H1 (cell line): Measurements from ENCODE around the gene UGT1A8. TPM values are rescaled to one million over a fixed set of nuclear protein-coding genes. Genes with fewer than 3 reads are reported as not detected.

ENCODE experiments used
- CTCF ChIA-PET: fragments of 300-600 bp; sonication (Branson Sonifier 250); formaldehyde crosslinking; loops from one replicate; lab custom pipeline; 2021; ENCODE audit not compliant: partially characterized antibody; lab: Charles Lee
- POLR2A ChIA-PET: fragments of 300-600 bp; sonication (Branson Sonifier 250); formaldehyde crosslinking; loops from one replicate; lab custom pipeline; 2021; ENCODE audit warnings: inconsistent platforms; ENCODE audit not compliant: partially characterized antibody; lab: Charles Lee
- DNase-seq, 2 experiments: peaks; one replicate each; pipeline versions ENCODE4 v3.0.0 to v3.0.0-alpha.2; 2010 to 2022; ENCODE audit warnings: low spot score in 2 of 2, low read depth in 1 of 2, mixed read lengths in 1 of 2
- FAIRE-seq: peaks from 2 replicates; lab custom pipeline; 2011; peaks lifted over from hg19 to GRCh38; lab: Jason Lieb, UNC
- H2AFZ ChIP-seq: 2 replicates; pipeline ENCODE4 v1.8.1; 2012; ENCODE audit warnings: low read length, inconsistent platforms
- H2AK5ac ChIP-seq: 2 replicates; pipeline ENCODE4 v1.6.1; 2013; ENCODE audit warnings: low read depth, low read length
- H2BK120ac ChIP-seq: replicated peaks from 2 replicates; pipeline ENCODE3; 2013; ENCODE audit warnings: low read depth, low read length, inconsistent platforms
- H2BK12ac ChIP-seq: 2 replicates; pipeline ENCODE4 v1.6.1; 2013; ENCODE audit warnings: low read depth, low read length
- H2BK15ac ChIP-seq: 2 replicates; pipeline ENCODE4 v1.6.1; 2013; ENCODE audit warnings: low read length
- H2BK20ac ChIP-seq: 2 replicates; pipeline ENCODE4 v1.6.1; 2013; ENCODE audit warnings: low read length
- H2BK5ac ChIP-seq: 2 replicates; pipeline ENCODE4 v1.6.1; 2013; ENCODE audit warnings: low read depth, low read length
- H3K14ac ChIP-seq: 2 replicates; pipeline ENCODE4 v1.6.1; 2013; ENCODE audit warnings: inconsistent platforms; ENCODE audit not compliant: insufficient read length
- H3K18ac ChIP-seq: 2 replicates; pipeline ENCODE4 v1.6.1; 2013; ENCODE audit warnings: low read length; ENCODE audit errors: extremely low read depth
- H3K23ac ChIP-seq: 2 replicates; pipeline ENCODE4 v1.6.1; 2013; ENCODE audit warnings: inconsistent platforms; ENCODE audit not compliant: insufficient read length
- H3K23me2 ChIP-seq: 2 replicates; pipeline ENCODE4 v1.6.1; 2013; ENCODE audit warnings: low read depth, low read length
- H3K27ac ChIP-seq: 2 replicates; pipeline ENCODE4 v1.6.1; 2011; ENCODE audit warnings: low read depth, low read length, inconsistent platforms
- H3K27me3 ChIP-seq, 4 experiments: replicated peaks in 1 of 4; 1 replicate in 1 of 4; 2 replicates in 3 of 4; pipeline versions ENCODE4 v1.6.1 to v1.8.1; 2011 to 2013; ENCODE audit warnings: low read length in 3 of 4, mild to moderate bottlenecking in 3 of 4, inconsistent platforms in 2 of 4, mixed read lengths in 2 of 4, moderate library complexity in 1 of 4; ENCODE audit not compliant: control insufficient read depth in 3 of 4, insufficient read depth in 3 of 4; ENCODE audit errors: extremely low read depth in 1 of 4
- H3K36me3 ChIP-seq, 4 experiments: 2 replicates each; pipeline versions ENCODE4 v1.6.1 to v1.8.1; 2011 to 2013; ENCODE audit warnings: mild to moderate bottlenecking in 4 of 4, low read length in 3 of 4, moderate library complexity in 2 of 4, control low read depth in 1 of 4, inconsistent platforms in 1 of 4; ENCODE audit not compliant: insufficient read depth in 4 of 4, control insufficient read depth in 2 of 4
- H3K4ac ChIP-seq: replicated peaks from 2 replicates; pipeline ENCODE3; 2013; ENCODE audit warnings: low read length, low read depth, mixed read lengths, inconsistent platforms; ENCODE audit not compliant: insufficient read length
- H3K4me1 ChIP-seq, 4 experiments: replicated peaks in 1 of 4; 1 replicate in 1 of 4; 2 replicates in 3 of 4; pipeline versions ENCODE4 v1.6.1 to v1.8.1; 2011 to 2013; ENCODE audit warnings: low read length in 3 of 4, inconsistent platforms in 2 of 4, mixed read lengths in 1 of 4; ENCODE audit not compliant: insufficient read depth in 4 of 4, control insufficient read depth in 3 of 4
- H3K4me2 ChIP-seq, 2 experiments: 2 replicates each; pipeline versions ENCODE4 v1.6.1 to v1.8.1; 2011 to 2013; ENCODE audit warnings: low read depth in 2 of 2, low read length in 2 of 2, control low read depth in 1 of 2, inconsistent platforms in 1 of 2, mild to moderate bottlenecking in 1 of 2; ENCODE audit not compliant: insufficient read depth in 1 of 2
- H3K4me3 ChIP-seq, 4 experiments: fragments of 200-600, 300-600 bp in 1 of 4; sonication (generic), shearing (Covaris generic), sonication (Bioruptor Twin) in 1 of 4; 2 replicates each; pipeline versions ENCODE4 v1.5.1 to v1.8.1; 2011 to 2016; ENCODE audit warnings: low read length in 4 of 4, low read depth in 3 of 4, control low read depth in 2 of 4, inconsistent platforms in 2 of 4, mild to moderate bottlenecking in 2 of 4, mixed read lengths in 1 of 4, moderate library complexity in 1 of 4; ENCODE audit not compliant: insufficient read depth in 2 of 4; ENCODE audit errors: extremely low read depth in 1 of 4
- H3K56ac ChIP-seq: replicated peaks from 2 replicates; pipeline ENCODE3; 2013; ENCODE audit warnings: low read depth, mild to moderate bottlenecking, mixed read lengths, low read length, inconsistent platforms; ENCODE audit not compliant: insufficient read length
- H3K79me1 ChIP-seq: 2 replicates; pipeline ENCODE4 v1.6.1; 2013; ENCODE audit warnings: low read depth, low read length, control low read depth
- H3K79me2 ChIP-seq, 2 experiments: 2 replicates each; pipeline versions ENCODE4 v1.6.1 to v1.8.1; 2012 to 2013; ENCODE audit warnings: low read length in 2 of 2, mild to moderate bottlenecking in 2 of 2, inconsistent platforms in 1 of 2; ENCODE audit not compliant: insufficient read depth in 2 of 2, control insufficient read depth in 1 of 2
- H3K9ac ChIP-seq, 4 experiments: replicated peaks in 1 of 4; 1 replicate in 1 of 4; 2 replicates in 3 of 4; pipeline versions ENCODE4 v1.6.1 to v1.8.1; 2011 to 2013; ENCODE audit warnings: low read depth in 3 of 4, low read length in 3 of 4, control low read depth in 2 of 4, mild to moderate bottlenecking in 2 of 4, moderate library complexity in 2 of 4, inconsistent platforms in 1 of 4; ENCODE audit errors: extremely low read depth in 1 of 4
- H3K9me3 ChIP-seq, 2 experiments: 2 replicates each; pipeline versions ENCODE4 v1.6.1 to v1.8.1; 2012 to 2013; ENCODE audit warnings: mild to moderate bottlenecking in 2 of 2, moderate library complexity in 2 of 2, control low read depth in 1 of 2, inconsistent platforms in 1 of 2, low read depth in 1 of 2, low read length in 1 of 2, mixed read lengths in 1 of 2; ENCODE audit not compliant: insufficient read depth in 2 of 2
- H4K20me1 ChIP-seq, 2 experiments: replicated peaks in 1 of 2; 2 replicates each; pipeline versions ENCODE3 to v1.8.1; 2011 to 2013; ENCODE audit warnings: inconsistent platforms in 2 of 2, low read length in 2 of 2, mild to moderate bottlenecking in 1 of 2; ENCODE audit not compliant: insufficient read depth in 2 of 2, control insufficient read depth in 1 of 2
- H4K5ac ChIP-seq: 2 replicates; pipeline ENCODE4 v1.6.1; 2013; ENCODE audit warnings: low read length, low read depth, mixed read lengths, inconsistent platforms; ENCODE audit not compliant: insufficient read length
- H4K8ac ChIP-seq: 2 replicates; pipeline ENCODE4 v1.8.0; 2013; ENCODE audit warnings: mild to moderate bottlenecking, moderate library complexity, low read length, inconsistent platforms; ENCODE audit not compliant: insufficient read depth; ENCODE audit errors: extremely low read depth
- H4K91ac ChIP-seq: replicated peaks from 2 replicates; pipeline ENCODE3; 2013; ENCODE audit warnings: low read length, mixed read lengths, inconsistent platforms; ENCODE audit not compliant: insufficient read length
- BACH1 ChIP-seq: IDR thresholded peaks from 2 replicates; pipeline ENCODE4 v1.6.1; 2012; ENCODE audit warnings: low read length, improper control_type of control experiment
- CBX8 ChIP-seq: fragments of 300-800, 300-1000 bp; sonication (generic); IDR thresholded peaks from 2 replicates; pipeline ENCODE4 v1.7.1; 2016; ENCODE audit warnings: low read depth, low read length, borderline replicate concordance
- HDAC6 ChIP-seq: IDR thresholded peaks from one replicate; pipeline ENCODE4 v1.7.1; 2012; ENCODE audit warnings: low read depth, mild to moderate bottlenecking, inconsistent platforms, low read length, moderate library complexity
- KDM4A ChIP-seq: IDR thresholded peaks from one replicate; pipeline ENCODE4 v1.7.1; 2012; ENCODE audit warnings: low read depth, mild to moderate bottlenecking, moderate library complexity, low read length, inconsistent platforms; ENCODE audit not compliant: severe bottlenecking
- SAP30 ChIP-seq: fragments of 300-600 bp; sonication (generic); IDR thresholded peaks from 2 replicates; pipeline ENCODE4 v1.7.1; 2012; ENCODE audit warnings: low read length, moderate library complexity, mild to moderate bottlenecking, inconsistent platforms; ENCODE audit not compliant: insufficient read depth, insufficient replicate concordance
- WGBS, 2 experiments: shearing (Covaris generic) in 1 of 2; methylation state at CpG; one replicate each; pipeline versions ENCODE4 v1.1.6 to v1.1.7; 2013 to 2015; ENCODE audit warnings: low lambda C conversion rate in 2 of 2, mixed read lengths in 2 of 2, inconsistent platforms in 1 of 2, low coverage in 1 of 2, missing lambda C conversion rate in 1 of 2; ENCODE audit not compliant: insufficient replicate concordance in 2 of 2, insufficient coverage in 1 of 2, insufficient read length in 1 of 2; ENCODE audit errors: extremely low coverage in 1 of 2, missing lambda C conversion rate in 1 of 2; 5-methylcytosine and 5-hydroxymethylcytosine counted together
- polyA plus RNA-seq, 7 experiments: library from polyadenylated mRNA; depleted of rRNA in 3 of 7; stranded (reverse) in 5 of 7; unstranded in 2 of 7; fragments of >200 nt in 5 of 7; fragments of 200-250 nt in 2 of 7; gene quantifications; 1 replicate in 5 of 7; 2 replicates in 1 of 7; 4 replicates in 1 of 7; pipeline versions ENCODE4 v1.2.1 to v1.2.3, GENCODE V29; 2011 to 2013; ENCODE audit warnings: missing spikeins in 2 of 7, mixed read lengths in 2 of 7
- total RNA-seq: library from RNA; stranded (reverse); fragmentation: NEBNext Ultra II Directional; extraction: Animal tissue kit (Norgen Biotek cat#: 25700); gene quantifications from 2 replicates; pipeline ENCODE4 v1.2.1, GENCODE V29; 2021

UGT1A8 gene
- total and polyA plus RNA-seq, 2 of the 8 experiments (the other 6 are each of a cell fraction or from before 2014, with no cell fraction given) = not detected

DNA sequence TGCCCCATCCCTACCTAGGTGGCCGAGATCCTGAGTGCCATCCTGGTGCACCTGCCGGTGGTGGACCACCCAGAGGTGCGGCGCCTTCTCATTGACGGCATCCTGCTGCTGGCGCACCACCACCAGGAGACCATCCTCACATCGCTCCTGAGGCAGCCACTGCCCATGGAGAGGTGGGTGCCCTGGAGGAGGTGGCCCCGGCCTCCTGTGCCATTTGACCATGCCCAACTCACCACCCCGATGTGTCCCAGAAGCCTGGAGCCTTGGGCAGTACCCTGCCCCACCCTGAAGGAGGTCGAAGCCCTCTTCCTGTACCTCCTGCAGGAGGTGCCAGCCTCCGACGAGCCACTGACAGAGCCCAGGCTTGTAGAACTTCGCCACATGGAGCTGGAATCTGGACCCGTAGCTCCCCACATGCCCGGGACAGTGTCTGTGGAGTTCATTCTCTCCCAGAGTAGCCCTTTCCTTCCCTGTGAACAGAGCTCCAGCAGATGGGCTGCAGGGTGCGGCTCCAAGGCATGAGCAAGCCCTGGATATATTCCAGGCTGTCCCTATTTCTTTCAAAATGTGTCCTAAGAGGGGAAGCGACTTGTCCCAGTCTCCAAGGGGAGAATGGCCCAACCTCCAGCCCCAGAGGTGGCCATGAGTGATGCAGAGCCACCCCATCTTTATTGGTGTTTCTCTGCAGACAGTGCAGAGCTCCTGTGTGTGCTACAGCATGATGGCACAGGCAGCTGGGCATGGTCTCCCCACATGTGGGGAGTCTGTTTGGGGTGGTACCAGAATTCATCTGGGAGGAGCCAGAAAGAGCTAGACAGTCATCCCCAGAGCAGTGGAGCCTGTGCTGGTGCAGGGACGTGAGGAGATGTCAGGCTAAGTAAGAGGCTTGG lies 202.7 kb downstream of the UGT1A8 start:
- H4K20me1 ChIP-seq = no peaks in the 10 kb centered on the region
- no peak overlapping the region for H2BK20ac ChIP-seq
- H3K79me2 ChIP-seq = no peaks in the 10 kb centered on the region
- H3K56ac ChIP-seq = no peak overlapping the region
- CTCF ChIA-PET = interaction anchor here (1.0 to 1.2 kb wide), 2 partner anchors 109 to 394 kb away, joined by 3 to 4 read pairs; no protein-coding TSS in a partner anchor
- H3K27ac ChIP-seq = no peak overlapping the region
- no peaks in the 10 kb centered on the region for H3K36me3 ChIP-seq
- H3K9ac ChIP-seq = no peak overlapping the region
- no peaks in the 10 kb centered on the region for H3K27me3 ChIP-seq
- no peak overlapping the region for H4K91ac ChIP-seq
- POLR2A ChIA-PET = no interaction called here
- no peak overlapping the region for H3K23ac ChIP-seq
- no peak overlapping the region for H3K4me2 ChIP-seq
- no peaks in the 10 kb centered on the region for H3K9me3 ChIP-seq
- no peak overlapping the region for H4K8ac ChIP-seq
- WGBS, 2 experiments = 93% methylated on average over 18 of the region's 18 CpGs; no CpG with 5 or more reads in 1 of the 2 experiments
- no peak for FAIRE-seq
- no peak overlapping the region for H2AFZ ChIP-seq
- H3K4ac ChIP-seq = no peak overlapping the region
- no peak for DNase-seq
- H3K4me3 ChIP-seq = no peak overlapping the region
- no peaks in the 10 kb centered on the region for H3K79me1 ChIP-seq
- TF ChIP-seq CBX8 (no peak), KDM4A (no peak), BACH1 (no peak), SAP30 (no peak), HDAC6 (no peak)
- TF ChIP-seq, all 59 proteins: peak for 0
- no peak overlapping the region for H2BK15ac ChIP-seq
- H3K18ac ChIP-seq = no peak overlapping the region
- no peak overlapping the region for H2BK12ac ChIP-seq
- H3K4me1 ChIP-seq = no peaks in the 10 kb centered on the region
- no peak overlapping the region for H3K14ac ChIP-seq
- no peak overlapping the region for H4K5ac ChIP-seq
- no peaks in the 10 kb centered on the region for H3K23me2 ChIP-seq
- no peak overlapping the region for H2AK5ac ChIP-seq
- no peak overlapping the region for H2BK5ac ChIP-seq
- H2BK120ac ChIP-seq = no peak overlapping the region
